GM21723 (cell line): ENCODE data around the gene ATXN3.

Source experiments
- ATAC-seq: cut with Tn5 transposase; IDR thresholded peaks from one replicate; pipeline ENCODE4 v1.9.1; 2021; ENCODE audit warnings: mild to moderate bottlenecking, moderate library complexity; ENCODE audit not compliant: unreplicated experiment

Gene ATXN3

DNA sequence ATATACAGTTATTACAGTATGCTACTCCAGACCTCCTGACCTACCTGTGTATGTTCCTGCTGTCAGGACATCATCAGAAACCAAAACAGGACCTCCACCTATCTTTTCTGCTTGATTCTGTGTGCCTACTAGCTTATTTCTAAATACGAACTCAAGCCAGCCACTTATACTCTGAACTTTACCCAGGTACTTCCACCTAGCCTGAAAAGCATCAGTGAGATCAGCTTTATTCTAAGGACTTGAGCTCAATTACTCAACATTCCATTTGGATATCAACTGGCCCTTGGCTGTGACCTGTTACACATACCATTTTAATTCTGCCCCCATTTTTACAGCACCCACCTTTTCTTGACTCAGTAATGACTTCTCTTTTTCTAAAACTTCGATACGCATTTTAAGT, 95.7 kb downstream of the ATXN3 start:
- no peak for ATAC-seq

DNA sequence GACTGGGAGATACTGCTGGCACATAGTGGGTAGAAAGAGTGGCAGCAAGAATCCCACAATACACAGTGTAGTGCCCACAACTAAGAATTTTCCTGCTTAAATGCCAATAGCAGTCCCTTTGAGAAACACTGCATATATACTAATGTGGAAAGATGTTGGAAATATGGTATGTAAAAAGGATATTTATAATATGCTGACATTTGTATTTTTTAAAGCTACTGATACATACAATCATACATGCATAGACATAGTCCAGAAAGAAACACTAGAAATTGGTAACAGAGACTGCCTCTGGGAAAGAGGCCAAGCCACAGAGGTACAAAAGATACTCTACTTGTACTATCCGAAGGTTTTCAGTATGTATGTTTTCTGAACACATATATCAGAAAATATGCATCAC, 96.8 kb downstream of the ATXN3 start:
- no peak for ATAC-seq
